ENCODE data around the gene CDS2.

CDS2 gene

GRCh38 chr20:5212907-5213487 is 86.2 kb downstream of the CDS2 start:
- no peak for DNase-seq (ENCODE audit: low read depth)

DNA sequence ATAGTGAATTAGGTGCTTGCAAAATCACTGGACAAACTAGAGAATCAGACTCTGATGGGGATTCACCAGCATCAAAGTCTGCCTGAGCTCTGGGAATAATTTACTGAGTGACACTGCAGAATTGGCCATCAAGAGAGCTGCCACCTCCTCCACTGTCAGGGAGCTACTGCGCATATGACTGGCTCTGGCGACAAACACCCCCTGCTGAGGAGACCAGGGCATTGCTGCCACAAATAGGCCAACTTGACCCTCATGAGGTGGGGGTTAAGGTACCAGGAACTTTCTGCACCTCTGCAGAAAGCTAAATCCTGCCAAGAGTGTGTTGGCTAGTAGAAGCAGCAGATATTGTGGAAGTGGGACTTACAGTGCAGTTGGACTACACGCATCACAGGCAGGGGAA is 88.0 kb downstream of the CDS2 start:
- no peak for DNase-seq (ENCODE audit: low read depth)

DNA sequence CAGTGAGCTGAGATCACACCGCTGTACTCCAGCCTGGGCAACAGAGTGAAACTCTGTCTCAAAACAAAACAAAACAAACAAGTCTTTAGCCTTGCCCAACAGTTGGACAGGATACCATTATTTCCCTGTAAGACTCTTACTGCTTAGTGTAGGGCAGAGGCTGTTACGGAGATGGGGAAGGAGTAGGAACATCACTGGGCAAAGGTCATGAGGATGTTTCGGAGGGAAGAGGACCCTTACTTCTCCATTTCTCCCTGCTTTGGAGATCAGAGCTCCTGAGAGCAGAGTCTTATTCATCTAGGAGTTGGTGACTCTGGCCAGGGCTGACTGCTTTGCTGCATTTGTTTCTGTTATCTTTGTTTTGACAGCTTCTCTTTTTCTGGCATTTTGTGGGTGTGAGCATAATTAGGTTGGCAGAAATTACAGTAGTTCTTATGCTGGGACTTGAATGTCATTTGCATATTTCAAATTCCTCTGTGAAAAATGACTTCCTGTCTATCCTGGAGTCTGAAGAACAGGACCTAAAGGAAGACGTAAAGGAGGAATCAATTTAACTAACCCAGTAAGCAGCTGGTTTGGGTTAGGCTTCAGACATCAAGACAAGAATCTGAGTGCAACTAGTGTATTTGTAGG is 89.0 kb downstream of the CDS2 start:
- DNase-seq (ENCODE audit: low read depth): peak; percentile 68

GRCh38 chr20:5216663-5217062 is 89.9 kb downstream of the CDS2 start:
- DNase-seq (ENCODE audit: low read depth): no peak

DNA sequence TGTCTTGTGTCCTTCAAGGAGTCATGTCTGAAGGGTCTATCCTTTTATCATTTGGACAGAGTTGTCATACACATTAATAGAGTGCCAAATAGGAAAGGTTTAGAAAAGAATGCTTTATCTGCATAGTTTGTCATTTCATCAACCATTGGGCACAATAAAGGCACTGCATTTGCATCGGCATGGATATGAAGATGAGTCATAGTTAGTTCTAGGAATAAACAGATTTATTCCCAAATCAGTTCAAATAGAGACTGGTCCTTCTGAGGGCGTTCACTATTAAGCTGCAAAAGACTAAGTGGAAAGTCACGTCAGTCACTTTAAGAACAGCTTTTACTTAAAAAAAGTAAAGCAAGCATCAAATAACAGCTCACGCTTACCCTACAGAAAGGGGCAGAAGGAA is 90.8 kb downstream of the CDS2 start:
- no peak for DNase-seq (ENCODE audit: low read depth)

- DNase-seq (ENCODE audit: low read depth): no peak
Measured at GRCh38 chr20:5220321-5221060, 93.7 kb downstream of the CDS2 start.

- no peak for DNase-seq (ENCODE audit: low read depth)
Measured at GRCh38 chr20:5221061-5221430, 94.2 kb downstream of the CDS2 start.

GRCh38 chr20:5222919-5223634 is 96.3 kb downstream of the CDS2 start:
- DNase-seq (ENCODE audit: low read depth): peak; percentile 13

DNA sequence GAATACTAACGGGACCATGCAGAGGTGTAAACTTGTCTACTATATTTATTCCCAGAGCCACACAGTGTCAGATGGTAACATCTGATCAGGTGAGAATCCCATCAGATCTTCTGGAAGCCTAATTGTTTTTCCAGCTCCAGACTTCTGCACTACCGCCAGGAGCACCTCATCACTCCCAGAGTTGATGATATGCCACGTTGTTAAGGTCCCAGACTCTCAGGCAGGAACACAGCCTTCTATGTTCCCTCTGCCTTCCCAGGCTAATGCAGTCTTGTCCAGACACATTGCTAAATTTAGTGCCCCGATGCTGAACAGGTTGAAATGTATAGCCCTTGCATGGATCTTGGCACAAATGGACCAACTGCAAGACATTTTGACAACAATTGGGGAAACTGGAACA is 103.7 kb downstream of the CDS2 start:
- DNase-seq (ENCODE audit: low read depth): no peak

GRCh38 chr20:5234158-5234557 is 107.3 kb downstream of the CDS2 start:
- no peak for DNase-seq (ENCODE audit: low read depth)

GRCh38 chr20:5234978-5235377 is 108.2 kb downstream of the CDS2 start:
- DNase-seq (ENCODE audit: low read depth): no peak
